Activated naive CD8-positive, alpha-beta T cell treated with anti-CD3 and anti-CD28 coated beads, Interleukin-2, amount 10 ng/mL, durations not matched to agents 7 days and 5 days (primary cell): ENCODE results near the gene BRCA2. TPM values are rescaled to one million over a fixed set of nuclear protein-coding genes. Genes with fewer than 3 reads are reported as not detected.

ENCODE experiments used
- ATAC-seq: fragments of 150-1000 bp; cut with Tn5 transposase; one replicate; pipeline ENCODE4 v1.10.0; 2021; ENCODE audit warnings: low read depth, moderate library complexity
- POLR2A ChIA-PET: fragments of 350-600 bp; sonication (Branson Sonifier 250); formaldehyde crosslinking; loops from one replicate; lab custom pipeline; 2021; ENCODE audit warnings: antibody characterized with exemption; lab: Charles Lee
- DNase-seq: peaks from one replicate; pipeline ENCODE4 v3.0.0; 2021
- H3K27ac Mint-ChIP-seq: one replicate; pipeline ENCODE4 v1.8.0; 2022; ENCODE audit warnings: mild to moderate bottlenecking, mixed read lengths
- H3K27me3 Mint-ChIP-seq: one replicate; pipeline ENCODE4 v1.8.0; 2022; ENCODE audit warnings: mild to moderate bottlenecking, moderate library complexity, mixed read lengths
- H3K36me3 Mint-ChIP-seq: one replicate; pipeline ENCODE4 v1.8.0; 2021; ENCODE audit warnings: mild to moderate bottlenecking, mixed read lengths
- H3K4me1 Mint-ChIP-seq: one replicate; pipeline ENCODE4 v1.8.0; 2021; ENCODE audit warnings: mixed read lengths
- H3K4me3 Mint-ChIP-seq: one replicate; pipeline ENCODE4 v1.8.0; 2022; ENCODE audit warnings: mild to moderate bottlenecking, moderate library complexity, mixed read lengths
- H3K9me3 Mint-ChIP-seq: one replicate; pipeline ENCODE4 v1.8.0; 2021; ENCODE audit warnings: mixed read lengths
- total RNA-seq, 2 experiments: library from RNA; stranded (reverse); gene quantifications; one replicate each; pipeline ENCODE4 v1.2.3, GENCODE V29; 2021

The BRCA2 gene
- total RNA-seq, 2 experiments from 2014 or later: 25.2 to 26.7 TPM

GRCh38 chr13:32413284-32413683, 98.0 kb downstream of the BRCA2 start:
- H3K36me3 Mint-ChIP-seq: peaks cover 27% of the 10 kb centered on the region
- H3K4me3 Mint-ChIP-seq: no peak overlapping the region
- ATAC-seq (no peak), DNase-seq (no peak)
- POLR2A ChIA-PET: no interaction called here
- H3K9me3 Mint-ChIP-seq: peaks cover 2% of the 10 kb centered on the region
- no peaks in the 10 kb centered on the region for H3K27me3 Mint-ChIP-seq
- H3K27ac Mint-ChIP-seq: no peak overlapping the region
- H3K4me1 Mint-ChIP-seq: peaks cover 17% of the 10 kb centered on the region

GRCh38 chr13:32414580-32414979, 99.3 kb downstream of the BRCA2 start:
- POLR2A ChIA-PET: interaction anchor here (0.6 to 0.9 kb wide), 2 partner anchors 9 to 25 kb away, joined by 3 to 4 read pairs; no protein-coding TSS in a partner anchor
- no peak for DNase-seq
- Mint-ChIP-seq H3K4me1 (peaks cover 9% of the 10 kb centered on the region), H3K4me3 (no peak overlapping the region), H3K36me3 (peaks cover 32% of the 10 kb centered on the region), H3K27ac (no peak overlapping the region), H3K27me3 (no peaks in the 10 kb centered on the region), H3K9me3 (peaks cover 6% of the 10 kb centered on the region)
- ATAC-seq: no peak

- H3K27ac Mint-ChIP-seq: no peak overlapping the region
Measured at GRCh38 chr13:32415019-32415418, 99.7 kb downstream of the BRCA2 start.

GRCh38 chr13:32417995-32418394, 102.7 kb downstream of the BRCA2 start:
- ATAC-seq (no peak), DNase-seq (no peak)
- Mint-ChIP-seq H3K36me3 (peaks cover 54% of the 10 kb centered on the region), H3K27ac (no peak overlapping the region), H3K4me1 (peaks cover 4% of the 10 kb centered on the region), H3K27me3 (no peaks in the 10 kb centered on the region), H3K4me3 (no peak overlapping the region), H3K9me3 (peaks cover 12% of the 10 kb centered on the region)
- POLR2A ChIA-PET: no interaction called here

More at GRCh38 chr13:32415019-32415418, 99.7 kb downstream of the BRCA2 start:
- Mint-ChIP-seq H3K9me3 (peaks cover 8% of the 10 kb centered on the region), H3K36me3 (peaks cover 32% of the 10 kb centered on the region), H3K4me3 (no peak overlapping the region), H3K4me1 (peaks cover 5% of the 10 kb centered on the region), H3K27me3 (no peaks in the 10 kb centered on the region)
- ATAC-seq (peak; percentile 74), DNase-seq (no peak)
- POLR2A ChIA-PET: interaction anchor here (0.9 kb wide), 1 partner anchor 25 kb away, joined by 4 read pairs; no protein-coding TSS in a partner anchor

- DNase-seq (no peak), ATAC-seq (no peak)
- peaks cover 17% of the 10 kb centered on the region for H3K9me3 Mint-ChIP-seq
- H3K4me3 Mint-ChIP-seq: no peak overlapping the region
- H3K36me3 Mint-ChIP-seq: peaks cover 65% of the 10 kb centered on the region
- POLR2A ChIA-PET: no interaction called here
- no peaks in the 10 kb centered on the region for H3K27me3 Mint-ChIP-seq
- peaks cover 16% of the 10 kb centered on the region for H3K4me1 Mint-ChIP-seq
- no peak overlapping the region for H3K27ac Mint-ChIP-seq
Measured at GRCh38 chr13:32419862-32420261, 104.6 kb downstream of the BRCA2 start.

- DNase-seq (no peak), ATAC-seq (no peak)
- no peak overlapping the region for H3K4me3 Mint-ChIP-seq
- POLR2A ChIA-PET: interaction anchor here (1.2 kb wide), 1 partner anchor 108 kb away, joined by 4 read pairs; the partner anchor contains the start of genes BRCA2 and ZAR1L
- peaks cover 15% of the 10 kb centered on the region for H3K9me3 Mint-ChIP-seq
- peak overlapping the region; percentile 66 for H3K27ac Mint-ChIP-seq
- peaks cover 60% of the 10 kb centered on the region for H3K36me3 Mint-ChIP-seq
- peaks cover 33% of the 10 kb centered on the region for H3K4me1 Mint-ChIP-seq
- no peaks in the 10 kb centered on the region for H3K27me3 Mint-ChIP-seq
Measured at GRCh38 chr13:32423592-32423991, 108.3 kb downstream of the BRCA2 start.

- POLR2A ChIA-PET: interaction anchor here (1.0 to 5.2 kb wide), 3 partner anchors 14 to 110 kb away, joined by 5 to 60 read pairs (median 25); partner anchors contain the start of genes BRCA2 and ZAR1L
- Mint-ChIP-seq H3K4me3 (peak overlapping the region; percentile 88), H3K4me1 (peaks cover 41% of the 10 kb centered on the region), H3K36me3 (peaks cover 47% of the 10 kb centered on the region), H3K27ac (peak overlapping the region; percentile 95), H3K9me3 (peaks cover 8% of the 10 kb centered on the region), H3K27me3 (no peaks in the 10 kb centered on the region)
- ATAC-seq (no peak), DNase-seq (no peak)
Measured at GRCh38 chr13:32425158-32425557, 109.8 kb downstream of the BRCA2 start.

GRCh38 chr13:32426191-32426989, 111.1 kb downstream of the BRCA2 start:
- peak; percentile 69 for ATAC-seq
- POLR2A ChIA-PET: interaction anchor here (0.6 to 5.2 kb wide), 5 partner anchors 17 to 480 kb away, joined by 3 to 60 read pairs (median 10); partner anchors contain the start of genes BRCA2, N4BP2L2 and ZAR1L
- H3K4me3 Mint-ChIP-seq: peak overlapping the region; percentile 88
- H3K27me3 Mint-ChIP-seq: no peaks in the 10 kb centered on the region
- H3K36me3 Mint-ChIP-seq: peaks cover 36% of the 10 kb centered on the region
- H3K9me3 Mint-ChIP-seq: peaks cover 8% of the 10 kb centered on the region
- peak; percentile 61 for DNase-seq
- H3K4me1 Mint-ChIP-seq: peaks cover 44% of the 10 kb centered on the region
- peak overlapping the region; percentile 95 for H3K27ac Mint-ChIP-seq

GRCh38 chr13:32426990-32427851, 111.9 kb downstream of the BRCA2 start:
- DNase-seq: peak; percentile 73
- H3K4me3 Mint-ChIP-seq: peak overlapping the region; percentile 88
- POLR2A ChIA-PET: interaction anchor here (1.1 to 5.2 kb wide), 8 partner anchors 9 to 112 kb away, joined by 3 to 60 read pairs (median 7); partner anchors contain the start of genes BRCA2, N4BP2L2 and ZAR1L
- H3K27ac Mint-ChIP-seq: peak overlapping the region; percentile 95
- ATAC-seq: peak; percentile 17
- no peaks in the 10 kb centered on the region for H3K27me3 Mint-ChIP-seq
- peaks cover 27% of the 10 kb centered on the region for H3K36me3 Mint-ChIP-seq
- peaks cover 44% of the 10 kb centered on the region for H3K4me1 Mint-ChIP-seq
- peaks cover 8% of the 10 kb centered on the region for H3K9me3 Mint-ChIP-seq

- POLR2A ChIA-PET: interaction anchor here (1.0 to 5.2 kb wide), 10 partner anchors 8 to 112 kb away, joined by 3 to 60 read pairs (median 4); partner anchors contain the start of genes BRCA2, N4BP2L2 and ZAR1L
- peak; percentile 69 for ATAC-seq
- peaks cover 6% of the 10 kb centered on the region for H3K9me3 Mint-ChIP-seq
- peak; percentile 79 for DNase-seq
- peaks cover 46% of the 10 kb centered on the region for H3K4me1 Mint-ChIP-seq
- H3K36me3 Mint-ChIP-seq: peaks cover 19% of the 10 kb centered on the region
- peak within 1 kb of the TSS; percentile 96 for H3K4me3 Mint-ChIP-seq
- H3K27ac Mint-ChIP-seq: peak within 1 kb of the TSS; percentile 97
- no peaks in the 10 kb centered on the region for H3K27me3 Mint-ChIP-seq
Measured at GRCh38 chr13:32427852-32428580, 112.7 kb downstream of the BRCA2 start, which contains the start of gene N4BP2L1. Gene N4BP2L1, minus strand, starts transcription at chr13:32428130. Its CDS starts 48 bp downstream, at chr13:32428082.

GRCh38 chr13:32428581-32429432, 113.5 kb downstream of the BRCA2 start:
- Mint-ChIP-seq H3K36me3 (peaks cover 15% of the 10 kb centered on the region), H3K9me3 (peaks cover 3% of the 10 kb centered on the region), H3K4me1 (peaks cover 42% of the 10 kb centered on the region), H3K27me3 (no peaks in the 10 kb centered on the region), H3K27ac (peak overlapping the region; percentile 97), H3K4me3 (peak overlapping the region; percentile 96)
- ATAC-seq: no peak
- DNase-seq: no peak
- POLR2A ChIA-PET: interaction anchor here (0.6 to 5.2 kb wide), 9 partner anchors 7 to 113 kb away, joined by 3 to 60 read pairs (median 4); partner anchors contain the start of genes BRCA2, N4BP2L2 and ZAR1L
